HS-5 (cell line): ENCODE measurements around the gene RPS6KA5.
A peak's percentile ranks its signal among the peaks of the same experiment; 100 is the strongest.

Source experiments
- DNase-seq: peaks from one replicate; pipeline ENCODE4 v3.0.0-alpha.2; 2012; ENCODE audit warnings: low read depth

RPS6KA5 gene

GRCh38 chr14:90938615-90939014 is 121.8 kb downstream of the RPS6KA5 start:
- DNase-seq, result no peak

- no peak for DNase-seq
Measured at GRCh38 chr14:90936757-90937440, 123.5 kb downstream of the RPS6KA5 start.

- no peak for DNase-seq
Measured at GRCh38 chr14:90924621-90925340, 135.7 kb downstream of the RPS6KA5 start.

- DNase-seq, result no peak
Measured at GRCh38 chr14:90922141-90922540, 138.3 kb downstream of the RPS6KA5 start.

- DNase-seq, result no peak
Measured at GRCh38 chr14:90911121-90911520, 149.3 kb downstream of the RPS6KA5 start.

- DNase-seq, result no peak
Measured at GRCh38 chr14:90907178-90907577, 153.3 kb downstream of the RPS6KA5 start.

- DNase-seq, result no peak
Measured at GRCh38 chr14:90905531-90905930, 154.9 kb downstream of the RPS6KA5 start.

- DNase-seq, result peak; percentile 15
Measured at GRCh38 chr14:90903101-90903500, 157.3 kb downstream of the RPS6KA5 start.

- DNase-seq, result no peak
Measured at GRCh38 chr14:90900476-90901083, 159.9 kb downstream of the RPS6KA5 start.

- no peak for DNase-seq
Measured at GRCh38 chr14:90897022-90897421, 163.4 kb downstream of the RPS6KA5 start.

GRCh38 chr14:90894241-90894640 is 166.2 kb downstream of the RPS6KA5 start:
- no peak for DNase-seq

- no peak for DNase-seq
Measured at GRCh38 chr14:90893510-90893909, 166.9 kb downstream of the RPS6KA5 start.

- no peak for DNase-seq
Measured at GRCh38 chr14:90892970-90893369, 167.5 kb downstream of the RPS6KA5 start.

GRCh38 chr14:90891326-90891725 is 169.1 kb downstream of the RPS6KA5 start:
- DNase-seq, result no peak

GRCh38 chr14:90890322-90891020 is 170.0 kb downstream of the RPS6KA5 start:
- no peak for DNase-seq

- no peak for DNase-seq
Measured at GRCh38 chr14:90886297-90886815, 174.1 kb downstream of the RPS6KA5 start.

- DNase-seq, result no peak
Measured at GRCh38 chr14:90883782-90884181, 176.7 kb downstream of the RPS6KA5 start.

GRCh38 chr14:90883197-90883596 is 177.2 kb downstream of the RPS6KA5 start:
- no peak for DNase-seq

GRCh38 chr14:90880282-90880681 is 180.2 kb downstream of the RPS6KA5 start:
- DNase-seq, result no peak

GRCh38 chr14:90874599-90874998 is 185.8 kb downstream of the RPS6KA5 start:
- no peak for DNase-seq

GRCh38 chr14:90871605-90872233 is 188.7 kb downstream of the RPS6KA5 start:
- DNase-seq, result peak; percentile 24
